PFSK-1 (cell line): Measurements from ENCODE around the gene GNG7.

Experiments used
- POLR2AphosphoS5 ChIP-seq: IDR thresholded peaks from 2 replicates; pipeline ENCODE4 v1.6.1; 2012; ENCODE audit warnings: low read depth, mild to moderate bottlenecking, control low read depth, low read length, moderate library complexity
- TF ChIP-seq, protein P1 (sequence below), 2 experiments: IDR thresholded peaks; 2 replicates each; pipeline versions ENCODE4 v1.6.1 to v1.8.0; 2011 to 2012; ENCODE audit warnings: low read depth in 2 of 2, low read length in 2 of 2, control low read depth in 1 of 2, inconsistent platforms in 1 of 2, mild to moderate bottlenecking in 1 of 2, moderate library complexity in 1 of 2; ENCODE audit not compliant: insufficient read depth in 1 of 2

GRCh38 chr19:2516727-2517126 is 185.8 kb downstream of the GNG7 start:
- TF ChIP-seq, protein P1, sequence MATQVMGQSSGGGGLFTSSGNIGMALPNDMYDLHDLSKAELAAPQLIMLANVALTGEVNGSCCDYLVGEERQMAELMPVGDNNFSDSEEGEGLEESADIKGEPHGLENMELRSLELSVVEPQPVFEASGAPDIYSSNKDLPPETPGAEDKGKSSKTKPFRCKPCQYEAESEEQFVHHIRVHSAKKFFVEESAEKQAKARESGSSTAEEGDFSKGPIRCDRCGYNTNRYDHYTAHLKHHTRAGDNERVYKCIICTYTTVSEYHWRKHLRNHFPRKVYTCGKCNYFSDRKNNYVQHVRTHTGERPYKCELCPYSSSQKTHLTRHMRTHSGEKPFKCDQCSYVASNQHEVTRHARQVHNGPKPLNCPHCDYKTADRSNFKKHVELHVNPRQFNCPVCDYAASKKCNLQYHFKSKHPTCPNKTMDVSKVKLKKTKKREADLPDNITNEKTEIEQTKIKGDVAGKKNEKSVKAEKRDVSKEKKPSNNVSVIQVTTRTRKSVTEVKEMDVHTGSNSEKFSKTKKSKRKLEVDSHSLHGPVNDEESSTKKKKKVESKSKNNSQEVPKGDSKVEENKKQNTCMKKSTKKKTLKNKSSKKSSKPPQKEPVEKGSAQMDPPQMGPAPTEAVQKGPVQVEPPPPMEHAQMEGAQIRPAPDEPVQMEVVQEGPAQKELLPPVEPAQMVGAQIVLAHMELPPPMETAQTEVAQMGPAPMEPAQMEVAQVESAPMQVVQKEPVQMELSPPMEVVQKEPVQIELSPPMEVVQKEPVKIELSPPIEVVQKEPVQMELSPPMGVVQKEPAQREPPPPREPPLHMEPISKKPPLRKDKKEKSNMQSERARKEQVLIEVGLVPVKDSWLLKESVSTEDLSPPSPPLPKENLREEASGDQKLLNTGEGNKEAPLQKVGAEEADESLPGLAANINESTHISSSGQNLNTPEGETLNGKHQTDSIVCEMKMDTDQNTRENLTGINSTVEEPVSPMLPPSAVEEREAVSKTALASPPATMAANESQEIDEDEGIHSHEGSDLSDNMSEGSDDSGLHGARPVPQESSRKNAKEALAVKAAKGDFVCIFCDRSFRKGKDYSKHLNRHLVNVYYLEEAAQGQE (IDR thresholded peaks at IDR 0.05; ENCODE audit: insufficient read depth in 1 of 2, low read depth in 2 of 2, low read length in 2 of 2) = no peak
- TF ChIP-seq POLR2AphosphoS5 = no peak
